Activated naive CD8-positive, alpha-beta T cell treated with anti-CD3 and anti-CD28 coated beads, Interleukin-2, amount 50 U/mL, for 24 hours (primary cell): ENCODE measurements around the gene ADGRL1.
"Not testable (repeated sequence)": the region's sequence is repeated elsewhere in the genome, so short reads cannot be mapped to it uniquely, and the experiment has no call there.

Experiments
- ATAC-seq: fragments of 150-1000 bp; cut with Tn5 transposase; one replicate; pipeline ENCODE4 v1.10.0; 2021
- DNase-seq: peaks from one replicate; pipeline ENCODE4 v3.0.0; 2021
- H3K27ac Mint-ChIP-seq: one replicate; pipeline ENCODE4 v1.8.0; 2021; ENCODE audit warnings: mild to moderate bottlenecking, mixed read lengths
- H3K27me3 Mint-ChIP-seq: one replicate; pipeline ENCODE4 v1.8.0; 2021; ENCODE audit warnings: mixed read lengths
- H3K36me3 Mint-ChIP-seq: one replicate; pipeline ENCODE4 v1.8.0; 2021; ENCODE audit warnings: low read depth, mixed read lengths
- H3K4me1 Mint-ChIP-seq: one replicate; pipeline ENCODE4 v1.8.0; 2021; ENCODE audit warnings: mixed read lengths
- H3K4me3 Mint-ChIP-seq: one replicate; pipeline ENCODE4 v1.8.0; 2021; ENCODE audit warnings: mild to moderate bottlenecking, moderate library complexity, mixed read lengths
- H3K9me3 Mint-ChIP-seq: one replicate; pipeline ENCODE4 v1.8.0; 2021; ENCODE audit warnings: mixed read lengths

Gene ADGRL1

DNA sequence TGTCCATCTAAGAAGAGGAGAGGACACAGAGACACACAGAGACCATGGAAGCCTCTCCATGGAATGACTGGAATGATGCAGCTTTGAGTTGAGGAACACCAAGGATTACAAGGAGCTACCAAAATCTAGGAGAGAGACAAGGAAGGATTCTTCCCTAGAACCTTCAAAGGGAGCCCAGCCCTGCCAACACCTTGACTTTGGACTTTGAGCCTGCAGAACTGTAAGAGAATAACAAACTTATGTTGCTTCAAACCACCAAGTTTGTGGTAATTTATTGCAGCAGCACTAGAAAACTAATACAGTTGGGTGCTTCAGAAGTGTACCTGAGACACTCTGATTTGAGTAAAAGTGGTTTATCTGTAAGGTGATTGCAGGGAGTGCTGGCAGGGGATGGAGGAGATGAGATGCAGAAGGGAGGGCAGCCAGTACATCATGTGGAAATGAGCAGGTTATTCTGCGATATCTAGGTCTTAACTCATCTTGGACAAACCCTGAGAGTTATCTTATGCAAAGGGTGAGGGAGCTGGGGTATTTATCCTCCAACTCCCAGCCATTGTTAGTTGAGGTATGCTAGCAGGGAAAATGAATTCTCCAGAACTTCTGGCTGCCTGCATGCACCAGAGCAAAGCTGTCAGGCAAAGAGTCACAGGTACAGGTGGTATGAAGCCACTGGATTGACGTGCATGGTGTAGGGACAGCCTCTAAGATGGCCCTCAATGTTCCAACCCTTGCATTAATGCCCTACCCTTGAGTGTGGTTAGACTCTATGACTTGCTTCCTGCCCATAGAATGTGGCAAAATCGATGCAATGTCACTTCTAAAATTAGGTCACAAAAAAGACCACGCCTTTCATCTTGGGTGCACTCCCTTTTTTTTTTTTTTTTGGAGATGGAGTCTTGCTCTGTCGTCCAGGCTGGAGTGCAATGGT, 31.3 kb upstream of the ADGRL1 start:
- no peak for ATAC-seq
- H3K36me3 Mint-ChIP-seq, result peaks cover 1% of the 10 kb centered on the region

DNA sequence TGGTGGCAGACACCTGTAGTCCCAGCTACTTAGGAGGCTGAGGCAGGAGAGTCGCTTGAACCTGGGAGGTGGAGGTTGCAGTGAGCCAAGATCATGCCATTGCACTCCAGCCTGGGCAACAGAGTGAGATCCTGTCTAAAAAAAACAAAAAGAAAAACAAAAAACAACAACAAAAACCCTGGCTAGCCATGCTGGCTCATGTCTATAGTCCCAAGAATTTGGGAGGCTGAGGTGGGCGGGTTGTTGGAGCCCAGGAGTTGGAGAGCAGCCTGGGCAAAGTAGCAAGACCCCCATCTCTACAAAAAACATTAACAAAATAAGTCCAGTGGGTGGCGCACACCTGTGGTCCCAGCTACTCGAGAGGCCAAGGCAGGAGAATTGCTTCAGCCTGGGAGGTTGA, 27.0 kb upstream of the ADGRL1 start:
- DNase-seq, H3K9me3 Mint-ChIP-seq, H3K4me1 Mint-ChIP-seq, H3K36me3 Mint-ChIP-seq, ATAC-seq, H3K27me3 Mint-ChIP-seq, H3K4me3 Mint-ChIP-seq, H3K27ac Mint-ChIP-seq: not testable (repeated sequence)

More for the DNA sequence above, 31.3 kb upstream of the ADGRL1 start:
- H3K27me3 Mint-ChIP-seq, result no peaks in the 10 kb centered on the region
- H3K9me3 Mint-ChIP-seq, result no peaks in the 10 kb centered on the region
- H3K4me1 Mint-ChIP-seq, result no peaks in the 10 kb centered on the region
- H3K27ac Mint-ChIP-seq, result no peak overlapping the region
- no peak for DNase-seq
- H3K4me3 Mint-ChIP-seq, result no peak overlapping the region

DNA sequence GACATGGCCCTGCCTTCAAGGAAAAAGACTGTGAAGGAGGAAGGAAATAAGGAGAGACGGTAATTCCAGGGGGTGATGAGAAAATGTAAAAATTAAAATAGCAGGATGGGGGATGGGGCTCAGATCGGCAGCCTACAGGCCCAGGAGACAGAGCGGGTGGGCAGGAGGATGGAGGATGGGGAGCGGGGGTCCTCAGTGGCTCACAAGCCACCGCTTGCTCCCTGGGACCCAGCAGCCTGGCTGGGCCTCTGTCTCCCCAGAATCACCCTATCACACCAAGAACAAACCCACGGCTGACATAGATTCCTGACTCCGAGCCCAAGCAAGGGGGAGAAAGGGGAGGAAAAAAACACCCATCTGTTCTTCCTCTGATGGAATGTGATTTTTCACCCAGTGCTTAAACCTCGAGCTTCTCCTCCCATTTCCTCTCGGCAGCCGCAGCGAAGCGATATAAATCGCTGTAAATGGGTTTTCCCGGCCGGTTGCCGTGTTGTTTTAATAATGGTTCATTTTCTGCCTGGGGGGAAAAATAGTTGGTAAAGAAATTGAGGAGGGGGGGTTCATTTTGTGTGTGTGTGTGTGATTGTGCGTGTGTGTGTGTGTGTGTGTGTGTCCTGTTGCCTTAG, 22.6 kb upstream of the ADGRL1 start:
- H3K27me3 Mint-ChIP-seq, DNase-seq, ATAC-seq, H3K4me3 Mint-ChIP-seq, H3K9me3 Mint-ChIP-seq, H3K27ac Mint-ChIP-seq, H3K4me1 Mint-ChIP-seq, H3K36me3 Mint-ChIP-seq: not testable (repeated sequence)

DNA sequence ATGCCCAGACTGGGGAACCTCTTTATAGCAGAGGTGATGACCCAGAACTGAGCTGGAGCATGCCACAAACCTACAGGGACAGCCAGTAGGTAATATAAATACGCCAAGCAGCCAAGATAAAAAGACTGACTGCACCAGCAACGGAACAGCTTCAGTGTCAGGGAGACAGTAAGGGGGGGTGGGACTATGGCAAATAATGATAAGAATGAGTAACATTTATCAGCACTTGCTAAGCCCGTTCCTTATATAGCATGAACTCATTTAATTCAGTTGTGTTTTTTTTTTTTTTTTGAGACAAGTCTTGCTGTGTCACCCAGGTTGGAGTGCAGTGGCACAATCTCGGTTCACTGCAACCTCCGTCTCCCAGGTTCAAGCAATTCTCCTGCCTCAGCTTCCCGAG, 20.5 kb upstream of the ADGRL1 start:
- not testable (repeated sequence) for H3K27ac Mint-ChIP-seq, H3K27me3 Mint-ChIP-seq, H3K9me3 Mint-ChIP-seq, ATAC-seq, H3K36me3 Mint-ChIP-seq, DNase-seq, H3K4me3 Mint-ChIP-seq, H3K4me1 Mint-ChIP-seq

DNA sequence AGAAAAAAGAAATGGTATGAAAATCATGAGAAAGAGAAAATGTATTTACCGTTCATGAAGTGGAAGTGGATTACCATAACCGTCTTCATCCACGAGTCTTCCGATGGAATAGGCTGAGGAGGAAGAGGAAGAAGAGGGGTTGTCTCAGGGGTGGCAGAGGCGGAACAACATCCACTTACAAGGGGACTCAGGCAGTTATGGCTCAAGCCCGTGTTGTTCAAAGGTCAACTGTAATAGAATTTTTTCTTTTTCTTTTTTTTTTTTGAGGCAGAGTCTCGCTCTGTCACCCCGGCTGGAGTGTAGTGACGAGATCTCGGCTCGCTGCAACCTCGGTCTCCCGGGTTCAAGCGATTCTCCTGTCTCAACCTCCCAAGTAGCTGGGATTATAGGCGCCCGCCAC, 16.9 kb upstream of the ADGRL1 start:
- H3K4me1 Mint-ChIP-seq, result peaks cover 10% of the 10 kb centered on the region
- no peaks in the 10 kb centered on the region for H3K36me3 Mint-ChIP-seq
- DNase-seq (no peak), ATAC-seq (no peak)
- H3K27me3 Mint-ChIP-seq, result peaks cover 2% of the 10 kb centered on the region
- no peak overlapping the region for H3K27ac Mint-ChIP-seq
- no peak overlapping the region for H3K4me3 Mint-ChIP-seq
- no peaks in the 10 kb centered on the region for H3K9me3 Mint-ChIP-seq

DNA sequence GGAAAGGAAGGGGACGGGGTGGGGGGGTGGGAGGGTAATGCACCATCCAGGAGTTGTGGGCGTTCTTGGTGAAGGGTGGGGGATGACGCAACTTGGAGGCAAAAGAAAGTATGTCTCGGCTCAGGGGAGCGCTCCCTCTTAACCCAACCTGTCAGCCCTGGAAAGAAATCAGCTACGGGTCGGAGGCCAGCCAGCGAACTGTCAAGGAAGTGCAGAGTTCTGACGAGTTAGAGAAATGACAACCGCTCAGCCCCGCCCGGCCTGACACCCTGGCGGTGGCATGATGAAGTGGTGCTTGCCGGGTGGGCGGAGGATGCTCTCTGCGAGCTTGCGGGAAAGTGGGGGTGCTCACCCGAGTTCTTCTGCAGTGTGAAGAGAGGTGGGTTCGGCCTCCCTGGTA, 15.4 kb upstream of the ADGRL1 start:
- DNase-seq, result peak; percentile 62
- peak; percentile 80 for ATAC-seq
- peak overlapping the region; percentile 65 for H3K4me3 Mint-ChIP-seq
- H3K9me3 Mint-ChIP-seq, H3K36me3 Mint-ChIP-seq, H3K27me3 Mint-ChIP-seq, H3K27ac Mint-ChIP-seq: not testable (repeated sequence)
- H3K4me1 Mint-ChIP-seq, result peaks cover 12% of the 10 kb centered on the region

DNA sequence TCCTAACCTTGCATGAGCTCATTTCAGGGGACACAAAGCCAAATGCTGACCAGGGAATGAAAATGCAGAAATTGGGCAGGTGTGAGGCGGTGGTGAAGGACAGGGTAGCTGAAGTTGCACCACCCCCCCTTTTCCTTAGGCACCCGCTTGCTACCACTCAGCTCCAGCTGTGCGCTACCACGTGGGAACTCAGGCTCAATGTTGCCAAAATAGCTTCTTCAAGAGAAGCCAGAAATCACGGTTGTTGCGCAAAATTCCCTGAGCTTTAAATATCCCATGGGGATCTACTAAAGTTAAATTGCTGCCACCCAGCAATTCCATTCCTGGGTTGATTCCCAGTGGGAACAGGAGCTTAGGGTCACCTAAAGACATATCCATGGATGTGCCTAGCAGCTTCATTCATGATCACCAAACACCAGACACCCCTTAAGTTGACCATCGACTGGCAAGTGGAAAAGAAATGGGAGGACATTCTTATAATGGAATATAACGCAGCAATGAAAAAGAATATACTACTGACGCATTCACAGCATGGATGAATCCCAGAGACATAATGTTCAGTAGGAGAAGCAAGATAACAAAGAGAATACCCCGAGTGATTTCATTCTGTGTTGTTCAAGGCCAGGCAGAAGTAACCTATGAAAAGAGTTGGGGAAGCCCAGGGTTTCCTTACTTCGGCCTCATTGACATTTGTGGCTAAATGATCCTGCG, 12.8 kb upstream of the ADGRL1 start:
- peaks cover 2% of the 10 kb centered on the region for H3K27me3 Mint-ChIP-seq
- no peaks in the 10 kb centered on the region for H3K36me3 Mint-ChIP-seq
- ATAC-seq (no peak), DNase-seq (no peak)
- H3K27ac Mint-ChIP-seq, result no peak overlapping the region
- peaks cover 14% of the 10 kb centered on the region for H3K4me1 Mint-ChIP-seq
- H3K4me3 Mint-ChIP-seq, result no peak overlapping the region
- no peaks in the 10 kb centered on the region for H3K9me3 Mint-ChIP-seq

DNA sequence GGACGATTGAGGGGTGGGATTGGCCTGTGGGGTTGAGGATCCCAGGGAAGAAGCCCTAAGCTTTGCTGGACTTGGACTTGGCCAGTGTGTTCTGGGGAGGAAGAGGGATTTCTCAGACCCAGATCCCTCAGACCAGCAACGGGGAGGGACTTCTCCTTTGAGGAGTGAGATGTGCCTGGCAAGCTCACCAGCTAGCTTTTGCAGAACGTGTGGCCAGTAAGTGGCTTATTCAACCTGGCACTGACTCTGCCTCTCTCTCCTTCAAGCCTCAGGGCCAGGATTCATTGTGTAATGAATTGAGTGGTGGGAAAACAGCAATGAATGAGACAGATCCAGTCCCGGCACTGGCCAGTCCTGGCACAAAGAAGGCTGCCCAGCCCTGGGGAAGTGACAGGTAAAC, 11.9 kb upstream of the ADGRL1 start:
- H3K4me1 Mint-ChIP-seq, result peaks cover 14% of the 10 kb centered on the region
- H3K27ac Mint-ChIP-seq, H3K4me3 Mint-ChIP-seq, H3K9me3 Mint-ChIP-seq, H3K36me3 Mint-ChIP-seq, DNase-seq, H3K27me3 Mint-ChIP-seq, ATAC-seq: not testable (repeated sequence)

DNA sequence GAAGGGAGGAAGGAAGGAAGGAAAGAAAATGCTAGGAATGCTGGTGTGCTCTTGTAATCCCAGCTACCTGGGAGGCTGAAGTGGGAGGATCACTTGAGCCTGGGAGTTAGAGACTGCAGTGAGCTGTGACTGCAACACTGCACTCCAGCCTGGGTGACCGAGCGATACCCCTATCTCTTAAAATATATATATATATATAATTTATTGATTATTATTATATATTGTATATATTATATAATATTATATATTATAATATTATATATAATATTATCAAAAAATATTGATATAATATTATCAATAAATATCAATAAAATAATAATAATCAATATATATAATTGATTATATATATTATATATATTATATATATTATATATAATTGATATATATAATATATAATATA, 8.6 kb upstream of the ADGRL1 start:
- H3K9me3 Mint-ChIP-seq, result no peaks in the 10 kb centered on the region
- H3K4me3 Mint-ChIP-seq, result no peak overlapping the region
- no peaks in the 10 kb centered on the region for H3K36me3 Mint-ChIP-seq
- ATAC-seq (no peak), DNase-seq (no peak)
- peaks cover 11% of the 10 kb centered on the region for H3K4me1 Mint-ChIP-seq
- peaks cover 6% of the 10 kb centered on the region for H3K27me3 Mint-ChIP-seq
- no peak overlapping the region for H3K27ac Mint-ChIP-seq

DNA sequence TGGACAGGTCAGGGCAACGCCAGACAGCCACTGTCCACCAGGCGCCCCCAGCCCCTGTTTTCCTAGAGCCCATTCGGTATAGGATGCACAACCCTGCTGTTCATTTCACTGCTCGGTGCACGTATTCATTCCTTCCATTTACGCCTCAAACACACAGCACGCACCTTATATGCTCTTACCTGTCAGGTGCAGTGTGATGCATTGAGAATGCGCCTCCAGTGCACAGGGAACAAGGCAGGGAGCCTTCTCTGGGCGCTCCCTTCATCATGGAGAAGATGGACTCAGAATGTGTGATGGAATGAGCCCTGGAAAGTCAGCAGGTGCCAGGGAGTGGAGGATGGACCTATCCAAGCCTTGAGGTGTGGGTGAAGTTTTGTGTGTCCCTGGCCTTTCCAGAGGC, 4.2 kb upstream of the ADGRL1 start:
- not testable (repeated sequence) for H3K4me3 Mint-ChIP-seq, H3K36me3 Mint-ChIP-seq, H3K9me3 Mint-ChIP-seq, DNase-seq, ATAC-seq, H3K27ac Mint-ChIP-seq
- Mint-ChIP-seq H3K4me1 (peaks cover 12% of the 10 kb centered on the region), H3K27me3 (peaks cover 21% of the 10 kb centered on the region)

DNA sequence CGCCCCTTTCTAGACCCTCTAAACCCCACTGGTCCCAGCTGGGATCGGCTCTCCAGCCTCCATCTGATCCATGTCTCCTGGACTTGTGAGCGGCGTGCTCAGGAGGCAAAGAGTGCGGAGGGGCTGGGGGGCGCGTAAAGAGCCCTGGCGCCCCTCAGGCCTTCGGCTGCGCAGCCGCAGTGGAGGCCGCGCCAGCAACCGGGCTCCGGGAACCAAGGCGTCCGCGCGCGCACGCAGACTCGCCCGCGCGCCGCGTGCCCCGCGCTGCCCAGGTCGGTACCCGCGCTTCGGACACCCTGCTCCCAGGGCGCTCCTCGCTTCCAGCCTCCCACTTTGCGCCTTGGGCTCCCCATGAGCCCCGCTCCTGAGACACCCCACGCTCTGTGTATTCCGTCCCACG, 3.4 kb upstream of the ADGRL1 start:
- Mint-ChIP-seq H3K4me1 (peaks cover 17% of the 10 kb centered on the region), H3K27me3 (peaks cover 26% of the 10 kb centered on the region)
- H3K9me3 Mint-ChIP-seq, H3K36me3 Mint-ChIP-seq, DNase-seq, H3K4me3 Mint-ChIP-seq, ATAC-seq, H3K27ac Mint-ChIP-seq: not testable (repeated sequence)

DNA sequence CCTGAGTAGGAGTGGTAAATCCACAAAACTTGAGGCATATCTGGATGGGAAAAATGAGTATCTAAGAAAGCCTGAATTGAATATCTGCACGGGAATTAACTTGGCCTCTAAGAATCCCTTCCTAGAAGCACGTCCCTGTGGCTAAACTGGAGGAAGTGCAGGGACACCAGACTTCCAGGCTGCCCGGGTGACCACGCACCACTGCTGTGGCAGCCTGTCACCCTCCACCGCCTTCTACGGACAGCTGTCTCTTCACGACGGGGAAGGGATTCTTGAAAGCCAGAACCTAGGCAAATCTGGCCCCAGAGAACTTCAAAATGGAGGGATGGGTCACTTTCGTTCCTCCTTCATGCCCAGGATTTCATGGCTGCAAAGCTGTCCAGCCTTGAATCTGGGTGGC, 2.5 kb upstream of the ADGRL1 start:
- H3K27ac Mint-ChIP-seq, result not testable (repeated sequence)

DNA sequence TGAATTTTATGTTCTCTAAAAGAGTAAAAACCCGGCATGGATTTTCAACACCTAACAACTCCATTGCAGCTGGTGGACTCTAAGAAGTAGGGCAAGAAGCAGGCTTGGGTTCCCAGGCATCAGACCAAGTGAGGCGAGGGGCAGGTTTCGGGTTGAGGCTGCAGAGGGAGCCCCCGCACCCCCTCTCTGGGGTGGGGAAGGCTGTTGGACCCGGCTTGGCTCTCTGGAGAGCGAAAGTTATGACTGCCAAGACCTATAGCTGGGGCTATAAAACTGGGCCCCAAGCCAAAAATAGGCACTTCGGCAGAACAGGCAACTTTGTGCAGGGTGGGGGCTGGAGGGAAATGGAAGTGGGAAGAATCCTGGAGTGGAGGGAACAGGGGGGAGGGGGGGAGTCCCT, 1.8 kb upstream of the ADGRL1 start:
- peak overlapping the region; percentile 83 for H3K4me3 Mint-ChIP-seq
- not testable (repeated sequence) for DNase-seq, ATAC-seq, H3K27ac Mint-ChIP-seq, H3K36me3 Mint-ChIP-seq, H3K9me3 Mint-ChIP-seq
- H3K27me3 Mint-ChIP-seq, result peaks cover 27% of the 10 kb centered on the region
- H3K4me1 Mint-ChIP-seq, result peaks cover 23% of the 10 kb centered on the region

More for the DNA sequence above, 2.5 kb upstream of the ADGRL1 start:
- not testable (repeated sequence) for ATAC-seq, H3K36me3 Mint-ChIP-seq, H3K4me3 Mint-ChIP-seq, H3K9me3 Mint-ChIP-seq, DNase-seq
- H3K4me1 Mint-ChIP-seq, result peaks cover 23% of the 10 kb centered on the region
- H3K27me3 Mint-ChIP-seq, result peaks cover 27% of the 10 kb centered on the region

DNA sequence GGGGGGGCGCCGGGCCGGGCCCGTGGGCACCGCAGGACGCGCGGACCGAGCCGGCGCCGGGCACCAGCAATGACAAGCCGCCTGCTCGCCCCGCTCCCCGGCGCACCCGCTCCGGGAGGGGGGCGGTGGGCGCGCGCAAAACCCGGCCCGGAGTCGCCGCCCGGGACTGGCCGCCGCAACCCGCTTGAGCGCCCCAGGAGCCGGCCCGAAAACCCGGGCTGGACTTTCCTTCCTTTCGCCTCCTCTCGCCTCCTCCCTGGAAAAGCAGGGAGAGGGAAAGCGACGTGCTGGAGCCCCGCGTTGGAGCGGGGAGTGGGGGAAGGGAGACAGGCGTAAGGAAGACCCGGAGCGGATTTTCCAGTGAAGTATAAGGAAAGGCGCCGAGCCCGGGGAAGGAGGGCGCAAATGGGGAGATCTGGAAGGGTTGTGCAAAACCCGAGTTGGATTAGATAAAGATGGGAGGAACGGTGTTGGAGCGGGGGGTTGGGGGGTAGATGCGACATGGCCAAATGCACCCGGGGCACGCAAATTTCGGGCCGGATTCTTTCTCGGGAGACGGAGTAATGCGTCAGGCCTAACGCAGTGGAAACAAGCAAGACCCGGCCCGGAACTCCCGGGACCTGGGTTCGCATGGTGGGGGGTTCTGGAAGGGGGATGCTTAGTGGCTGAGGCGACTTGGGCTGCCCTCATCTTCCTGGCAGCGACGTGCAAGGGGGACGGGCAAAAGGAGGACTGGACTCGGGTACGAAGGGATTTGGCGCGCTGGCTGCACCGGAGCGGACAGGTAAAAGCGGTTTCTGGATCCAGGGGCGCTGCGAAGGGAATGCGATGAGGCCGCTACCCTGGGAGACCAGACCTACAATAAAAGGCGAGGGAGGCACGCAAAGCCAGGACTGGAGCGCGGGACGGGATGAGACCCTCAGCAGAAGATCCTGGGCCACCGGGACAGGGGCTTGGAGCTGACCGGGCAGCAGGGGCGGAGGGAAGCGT, 1.1 kb upstream of the ADGRL1 start:
- ATAC-seq, result peak; percentile 62
- not testable (repeated sequence) for H3K9me3 Mint-ChIP-seq, H3K36me3 Mint-ChIP-seq
- peaks cover 27% of the 10 kb centered on the region for H3K27me3 Mint-ChIP-seq
- peak overlapping the region; percentile 82 for H3K27ac Mint-ChIP-seq
- peak; percentile 81 for DNase-seq
- H3K4me1 Mint-ChIP-seq, result peaks cover 23% of the 10 kb centered on the region
- peak overlapping the region; percentile 83 for H3K4me3 Mint-ChIP-seq
